Stimulated activated CD8-positive, alpha-beta memory T cell treated with anti-CD3 and anti-CD28 coated beads, Interleukin-4, amount 100 ng/mL, for 1 hour (primary cell): ENCODE measurements around the gene PLAAT5.
"Not testable (repeated sequence)": the region's sequence is repeated elsewhere in the genome, so short reads cannot be mapped to it uniquely, and the experiment has no call there.

Experiments
- DNase-seq, 2 donors: peaks; one replicate each; pipeline ENCODE4 v3.0.0-alpha.2; 2020; ENCODE audit warnings: low read depth in 2 of 2, low spot score in 1 of 2

Gene PLAAT5

GRCh38 chr11:63488789-63489188 is 2.2 kb downstream of the PLAAT5 start:
- DNase-seq: no peak

- no peak for DNase-seq
Measured at GRCh38 chr11:63485777-63486176, 5.2 kb downstream of the PLAAT5 start.

GRCh38 chr11:63480039-63480438 is 10.9 kb downstream of the PLAAT5 start:
- DNase-seq: no peak

GRCh38 chr11:63478896-63479295 is 12.1 kb downstream of the PLAAT5 start:
- peak; percentile 7 to 20 for DNase-seq

GRCh38 chr11:63476618-63477017 is 14.3 kb downstream of the PLAAT5 start:
- DNase-seq: no peak

- DNase-seq: no peak
Measured at GRCh38 chr11:63472372-63472771, 18.6 kb downstream of the PLAAT5 start.

GRCh38 chr11:63470311-63470710 is 20.7 kb downstream of the PLAAT5 start:
- no peak for DNase-seq

GRCh38 chr11:63462137-63462536 is 28.8 kb downstream of the PLAAT5 start:
- DNase-seq: no peak

GRCh38 chr11:63459586-63459985 is 31.4 kb downstream of the PLAAT5 start:
- no peak for DNase-seq

GRCh38 chr11:63448646-63449045 is 42.3 kb downstream of the PLAAT5 start:
- DNase-seq: no peak

- no peak for DNase-seq
Measured at GRCh38 chr11:63445720-63446119, 45.2 kb downstream of the PLAAT5 start.

GRCh38 chr11:63445118-63445517 is 45.8 kb downstream of the PLAAT5 start:
- DNase-seq: no peak

GRCh38 chr11:63444160-63444559 is 46.8 kb downstream of the PLAAT5 start:
- DNase-seq: no peak

- DNase-seq: no peak
Measured at GRCh38 chr11:63443714-63444113, 47.3 kb downstream of the PLAAT5 start.

GRCh38 chr11:63435831-63436230 is 55.1 kb downstream of the PLAAT5 start:
- not testable (repeated sequence) for DNase-seq

- not testable (repeated sequence) for DNase-seq
Measured at GRCh38 chr11:63435351-63435750, 55.6 kb downstream of the PLAAT5 start.

GRCh38 chr11:63430731-63431130 is 60.2 kb downstream of the PLAAT5 start:
- DNase-seq: not testable (repeated sequence)

GRCh38 chr11:63427971-63428508 is 62.9 kb downstream of the PLAAT5 start:
- no peak for DNase-seq

GRCh38 chr11:63417174-63417852 is 73.7 kb downstream of the PLAAT5 start:
- no peak for DNase-seq
